SK-N-SH (cell line): ENCODE data around the gene STAMBP.

ENCODE experiments used
- EZH2phosphoT487 ChIP-seq: fragments of 200-600 bp; sonication (generic); IDR thresholded peaks from 2 replicates; pipeline ENCODE4 v1.6.1; 2017; ENCODE audit warnings: low read depth, mixed run types, mild to moderate bottlenecking, antibody characterized with exemption, moderate library complexity, borderline replicate concordance
- POLR2AphosphoS5 ChIP-seq: IDR thresholded peaks from 2 replicates; pipeline ENCODE4 v1.6.1; 2012; ENCODE audit warnings: low read depth, low read length
- RAD21 ChIP-seq: IDR thresholded peaks from 2 replicates; pipeline ENCODE4 v1.6.1; 2012; ENCODE audit warnings: mild to moderate bottlenecking, low read length
- SIN3A ChIP-seq: IDR thresholded peaks from 2 replicates; pipeline ENCODE4 v1.6.1; 2012; ENCODE audit warnings: low read depth, mild to moderate bottlenecking, low read length, moderate library complexity, borderline replicate concordance
- TAF1 ChIP-seq: IDR thresholded peaks from 2 replicates; pipeline ENCODE4 v1.6.1; 2012; ENCODE audit warnings: low read depth, mild to moderate bottlenecking, low read length, moderate library complexity, borderline replicate concordance
- TEAD4 ChIP-seq: IDR thresholded peaks from 2 replicates; pipeline ENCODE4 v1.4.0; 2012; ENCODE audit warnings: mild to moderate bottlenecking, borderline replicate concordance; ENCODE audit not compliant: insufficient read depth
- YY1 ChIP-seq: IDR thresholded peaks from 2 replicates; pipeline ENCODE4 v1.4.0; 2012; ENCODE audit warnings: low read depth, mild to moderate bottlenecking
- TF ChIP-seq, protein P1 (sequence below): fragments of 200-600 bp; sonication (generic); IDR thresholded peaks from 2 replicates; pipeline ENCODE4 v1.6.1; 2017; ENCODE audit warnings: antibody characterized with exemption, mild to moderate bottlenecking, moderate library complexity
- TF ChIP-seq, protein P2 (sequence below): IDR thresholded peaks from 2 replicates; pipeline ENCODE4 v1.6.1; 2012; ENCODE audit warnings: mild to moderate bottlenecking, low read depth, low read length, moderate library complexity
- TF ChIP-seq, protein P3 (sequence below): IDR thresholded peaks from 2 replicates; pipeline ENCODE4; 2012
- TF ChIP-seq, protein P4 (sequence below): fragments of 150-350 bp; IDR thresholded peaks from 2 replicates; pipeline ENCODE4 v1.6.1; 2017; ENCODE audit warnings: antibody characterized with exemption, low read length, low read depth, borderline replicate concordance

DNA sequence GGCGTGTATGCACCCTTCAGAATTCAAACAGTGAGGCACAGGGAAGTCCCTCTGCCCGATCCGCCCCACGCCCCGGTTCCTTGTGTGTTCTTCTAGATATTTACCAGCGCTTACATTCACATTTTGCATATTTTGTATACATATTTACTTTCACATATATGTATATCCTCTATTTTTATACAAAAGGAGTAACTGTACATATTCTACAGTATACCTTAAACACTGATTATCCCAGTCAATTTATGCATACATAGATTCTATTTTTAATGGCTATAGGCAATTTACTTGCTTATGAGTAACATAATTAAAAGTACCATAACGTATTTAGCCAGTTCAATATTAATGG is 48.6 kb upstream of the STAMBP start:
- TF ChIP-seq POLR2AphosphoS5 = no peak
- TF ChIP-seq, protein P1, sequence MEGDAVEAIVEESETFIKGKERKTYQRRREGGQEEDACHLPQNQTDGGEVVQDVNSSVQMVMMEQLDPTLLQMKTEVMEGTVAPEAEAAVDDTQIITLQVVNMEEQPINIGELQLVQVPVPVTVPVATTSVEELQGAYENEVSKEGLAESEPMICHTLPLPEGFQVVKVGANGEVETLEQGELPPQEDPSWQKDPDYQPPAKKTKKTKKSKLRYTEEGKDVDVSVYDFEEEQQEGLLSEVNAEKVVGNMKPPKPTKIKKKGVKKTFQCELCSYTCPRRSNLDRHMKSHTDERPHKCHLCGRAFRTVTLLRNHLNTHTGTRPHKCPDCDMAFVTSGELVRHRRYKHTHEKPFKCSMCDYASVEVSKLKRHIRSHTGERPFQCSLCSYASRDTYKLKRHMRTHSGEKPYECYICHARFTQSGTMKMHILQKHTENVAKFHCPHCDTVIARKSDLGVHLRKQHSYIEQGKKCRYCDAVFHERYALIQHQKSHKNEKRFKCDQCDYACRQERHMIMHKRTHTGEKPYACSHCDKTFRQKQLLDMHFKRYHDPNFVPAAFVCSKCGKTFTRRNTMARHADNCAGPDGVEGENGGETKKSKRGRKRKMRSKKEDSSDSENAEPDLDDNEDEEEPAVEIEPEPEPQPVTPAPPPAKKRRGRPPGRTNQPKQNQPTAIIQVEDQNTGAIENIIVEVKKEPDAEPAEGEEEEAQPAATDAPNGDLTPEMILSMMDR = no peak
- TF ChIP-seq, protein P2, sequence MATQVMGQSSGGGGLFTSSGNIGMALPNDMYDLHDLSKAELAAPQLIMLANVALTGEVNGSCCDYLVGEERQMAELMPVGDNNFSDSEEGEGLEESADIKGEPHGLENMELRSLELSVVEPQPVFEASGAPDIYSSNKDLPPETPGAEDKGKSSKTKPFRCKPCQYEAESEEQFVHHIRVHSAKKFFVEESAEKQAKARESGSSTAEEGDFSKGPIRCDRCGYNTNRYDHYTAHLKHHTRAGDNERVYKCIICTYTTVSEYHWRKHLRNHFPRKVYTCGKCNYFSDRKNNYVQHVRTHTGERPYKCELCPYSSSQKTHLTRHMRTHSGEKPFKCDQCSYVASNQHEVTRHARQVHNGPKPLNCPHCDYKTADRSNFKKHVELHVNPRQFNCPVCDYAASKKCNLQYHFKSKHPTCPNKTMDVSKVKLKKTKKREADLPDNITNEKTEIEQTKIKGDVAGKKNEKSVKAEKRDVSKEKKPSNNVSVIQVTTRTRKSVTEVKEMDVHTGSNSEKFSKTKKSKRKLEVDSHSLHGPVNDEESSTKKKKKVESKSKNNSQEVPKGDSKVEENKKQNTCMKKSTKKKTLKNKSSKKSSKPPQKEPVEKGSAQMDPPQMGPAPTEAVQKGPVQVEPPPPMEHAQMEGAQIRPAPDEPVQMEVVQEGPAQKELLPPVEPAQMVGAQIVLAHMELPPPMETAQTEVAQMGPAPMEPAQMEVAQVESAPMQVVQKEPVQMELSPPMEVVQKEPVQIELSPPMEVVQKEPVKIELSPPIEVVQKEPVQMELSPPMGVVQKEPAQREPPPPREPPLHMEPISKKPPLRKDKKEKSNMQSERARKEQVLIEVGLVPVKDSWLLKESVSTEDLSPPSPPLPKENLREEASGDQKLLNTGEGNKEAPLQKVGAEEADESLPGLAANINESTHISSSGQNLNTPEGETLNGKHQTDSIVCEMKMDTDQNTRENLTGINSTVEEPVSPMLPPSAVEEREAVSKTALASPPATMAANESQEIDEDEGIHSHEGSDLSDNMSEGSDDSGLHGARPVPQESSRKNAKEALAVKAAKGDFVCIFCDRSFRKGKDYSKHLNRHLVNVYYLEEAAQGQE = no peak
- TF ChIP-seq RAD21 = no peak
- no peak for TF ChIP-seq TEAD4
- no peak for TF ChIP-seq YY1
- no peak for TF ChIP-seq SIN3A
- TF ChIP-seq, protein P3, sequence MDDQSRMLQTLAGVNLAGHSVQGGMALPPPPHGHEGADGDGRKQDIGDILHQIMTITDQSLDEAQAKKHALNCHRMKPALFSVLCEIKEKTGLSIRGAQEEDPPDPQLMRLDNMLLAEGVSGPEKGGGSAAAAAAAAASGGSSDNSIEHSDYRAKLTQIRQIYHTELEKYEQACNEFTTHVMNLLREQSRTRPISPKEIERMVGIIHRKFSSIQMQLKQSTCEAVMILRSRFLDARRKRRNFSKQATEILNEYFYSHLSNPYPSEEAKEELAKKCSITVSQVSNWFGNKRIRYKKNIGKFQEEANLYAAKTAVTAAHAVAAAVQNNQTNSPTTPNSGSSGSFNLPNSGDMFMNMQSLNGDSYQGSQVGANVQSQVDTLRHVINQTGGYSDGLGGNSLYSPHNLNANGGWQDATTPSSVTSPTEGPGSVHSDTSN = no peak
- no peak for TF ChIP-seq EZH2phosphoT487
- TF ChIP-seq, protein P4, sequence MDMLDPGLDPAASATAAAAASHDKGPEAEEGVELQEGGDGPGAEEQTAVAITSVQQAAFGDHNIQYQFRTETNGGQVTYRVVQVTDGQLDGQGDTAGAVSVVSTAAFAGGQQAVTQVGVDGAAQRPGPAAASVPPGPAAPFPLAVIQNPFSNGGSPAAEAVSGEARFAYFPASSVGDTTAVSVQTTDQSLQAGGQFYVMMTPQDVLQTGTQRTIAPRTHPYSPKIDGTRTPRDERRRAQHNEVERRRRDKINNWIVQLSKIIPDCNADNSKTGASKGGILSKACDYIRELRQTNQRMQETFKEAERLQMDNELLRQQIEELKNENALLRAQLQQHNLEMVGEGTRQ = no peak
- TF ChIP-seq TAF1 = no peak
